Measurements from ENCODE around the gene CCM2L.

Gene CCM2L

GRCh38 chr20:32062776-32063170 is 52.5 kb downstream of the CCM2L start:
- DNase-seq, result no peak

- no peak for DNase-seq
These were observed 53.5 kb downstream of the CCM2L start for GRCh38 chr20:32063695-32064094.

- DNase-seq, result no peak
These were observed 54.4 kb downstream of the CCM2L start for GRCh38 chr20:32064667-32065066.

- no peak for DNase-seq
These were observed 57.1 kb downstream of the CCM2L start for GRCh38 chr20:32067234-32067821.

GRCh38 chr20:32068174-32068573 is 57.9 kb downstream of the CCM2L start:
- no peak for DNase-seq

GRCh38 chr20:32069711-32070110 is 59.5 kb downstream of the CCM2L start:
- no peak for DNase-seq

- DNase-seq, result no peak
These were observed 60.0 kb downstream of the CCM2L start for GRCh38 chr20:32070282-32070681.

GRCh38 chr20:32070690-32071213 is 60.5 kb downstream of the CCM2L start:
- DNase-seq, result no peak

GRCh38 chr20:32071395-32072167 is 61.3 kb downstream of the CCM2L start:
- DNase-seq, result no peak

GRCh38 chr20:32072168-32072750 is 62.0 kb downstream of the CCM2L start:
- no peak for DNase-seq

GRCh38 chr20:32075534-32075933 is 65.3 kb downstream of the CCM2L start:
- DNase-seq, result no peak

- DNase-seq, result no peak
These were observed 67.0 kb downstream of the CCM2L start for GRCh38 chr20:32077190-32077589.

GRCh38 chr20:32078322-32078721 is 68.1 kb downstream of the CCM2L start:
- DNase-seq, result no peak

GRCh38 chr20:32078791-32079190 is 68.6 kb downstream of the CCM2L start:
- no peak for DNase-seq

- DNase-seq, result no peak
These were observed 69.4 kb downstream of the CCM2L start for GRCh38 chr20:32079655-32080109.

- DNase-seq, result no peak
These were observed 70.5 kb downstream of the CCM2L start for GRCh38 chr20:32080783-32081182.

Data from DMS 273 treated with DMSO at 0.1 percent for 48 hours (cell line).